Esophagus (tissue), 2 donors: Measurements from ENCODE around the gene NT5DC3. TPM values are rescaled to one million over a fixed set of nuclear protein-coding genes. Genes with fewer than 3 reads are reported as not detected.

ENCODE experiments used
- H3K27ac ChIP-seq, 2 donors: one replicate each; pipeline ENCODE4 v1.5.1; 2013; ENCODE audit warnings: low read depth in 2 of 2, mild to moderate bottlenecking in 2 of 2, inconsistent platforms in 1 of 2, low read length in 1 of 2, moderate library complexity in 1 of 2
- H3K27me3 ChIP-seq, 2 donors: one replicate each; pipeline ENCODE4 v1.6.1; 2013; ENCODE audit warnings: low read length in 2 of 2, control low read depth in 1 of 2, mild to moderate bottlenecking in 1 of 2; ENCODE audit not compliant: insufficient read depth in 2 of 2, control insufficient read depth in 1 of 2
- H3K36me3 ChIP-seq, 2 donors: one replicate each; pipeline ENCODE4 v1.6.1; 2013; ENCODE audit warnings: low read length in 1 of 2; ENCODE audit not compliant: control insufficient read depth in 2 of 2, insufficient read depth in 2 of 2
- H3K4me1 ChIP-seq, 2 donors: one replicate each; pipeline ENCODE4 v1.6.1; 2013; ENCODE audit warnings: low read length in 1 of 2; ENCODE audit not compliant: control insufficient read depth in 2 of 2, insufficient read depth in 2 of 2
- H3K4me3 ChIP-seq, 2 donors: one replicate each; pipeline ENCODE4 v1.5.1; 2013; ENCODE audit warnings: low read length in 2 of 2, mild to moderate bottlenecking in 2 of 2, low read depth in 1 of 2, moderate library complexity in 1 of 2
- H3K9me3 ChIP-seq, 2 donors: one replicate each; pipeline ENCODE4 v1.6.1; 2013; ENCODE audit warnings: mild to moderate bottlenecking in 2 of 2, low read depth in 1 of 2, low read length in 1 of 2, moderate library complexity in 1 of 2; ENCODE audit not compliant: control insufficient read depth in 2 of 2, insufficient read depth in 1 of 2
- WGBS, 2 donors: extraction: QIAGEN DNeasy Blood & Tissue Kit; methylation state at CpG; one replicate each; pipeline ENCODE4 v1.1.7; 2013; 5-methylcytosine and 5-hydroxymethylcytosine counted together
- polyA plus RNA-seq, 2 donors: library from polyadenylated mRNA; stranded (reverse); fragments of 200-250 nt; gene quantifications; one replicate each; pipeline ENCODE4 v1.2.3, GENCODE V29; 2013
- donor health status: healthy with polysubstance abuse.
- donor health status: Bipolar disorder and iron deficiency.

NT5DC3 gene
- polyA plus RNA-seq, 2 donors: 2.6 to 2.8 TPM

- Histone ChIP-seq H3K9me3 (no peaks in the 10 kb centered on the region), H3K36me3 (peaks cover 0 to 2% of the 10 kb centered on the region in 2 donors), H3K27ac (no peak overlapping the region), H3K4me3 (no peak overlapping the region), H3K4me1 (no peaks in the 10 kb centered on the region), H3K27me3 (no peaks in the 10 kb centered on the region)
- 91 to 94% methylated on average over 6 of the region's 6 CpGs for WGBS, 2 donors
These were observed 75.0 kb downstream of the NT5DC3 start for GRCh38 chr12:103766028-103766427.

- no peak overlapping the region for H3K27ac ChIP-seq
- peaks cover 0 to 2% of the 10 kb centered on the region in 2 donors for H3K36me3 ChIP-seq
- H3K4me3 ChIP-seq: no peak overlapping the region
- WGBS, 2 donors: 96 to 98% methylated on average over 5 of the region's 5 CpGs
- H3K4me1 ChIP-seq: no peaks in the 10 kb centered on the region
- no peaks in the 10 kb centered on the region for H3K27me3 ChIP-seq
- H3K9me3 ChIP-seq: no peaks in the 10 kb centered on the region
These were observed 75.7 kb downstream of the NT5DC3 start for GRCh38 chr12:103765322-103765721.

- Histone ChIP-seq H3K4me1 (peaks cover 0 to 2% of the 10 kb centered on the region in 2 donors), H3K27ac (no peak overlapping the region), H3K36me3 (peaks cover 0 to 2% of the 10 kb centered on the region in 2 donors), H3K4me3 (no peak overlapping the region), H3K9me3 (no peaks in the 10 kb centered on the region), H3K27me3 (no peaks in the 10 kb centered on the region)
- WGBS, 2 donors: 73 to 75% methylated on average over 5 of the region's 5 CpGs
These were observed 78.6 kb downstream of the NT5DC3 start for GRCh38 chr12:103762473-103762872.

GRCh38 chr12:103758310-103759089, 82.5 kb downstream of the NT5DC3 start:
- no peak overlapping the region for H3K27ac ChIP-seq
- peaks cover 0 to 2% of the 10 kb centered on the region in 2 donors for H3K4me1 ChIP-seq
- no peak overlapping the region for H3K4me3 ChIP-seq
- peaks cover 0 to 2% of the 10 kb centered on the region in 2 donors for H3K36me3 ChIP-seq
- H3K27me3 ChIP-seq: no peaks in the 10 kb centered on the region
- H3K9me3 ChIP-seq: no peaks in the 10 kb centered on the region
- 70 to 85% methylated on average over 10 of the region's 10 CpGs for WGBS, 2 donors

- H3K27me3 ChIP-seq: no peaks in the 10 kb centered on the region
- no peaks in the 10 kb centered on the region for H3K9me3 ChIP-seq
- 91% methylated on average over 1 of the region's 1 CpG for WGBS, 2 donors
- H3K4me3 ChIP-seq: no peak overlapping the region
- H3K27ac ChIP-seq: no peak overlapping the region
- H3K36me3 ChIP-seq: no peaks in the 10 kb centered on the region
- peaks cover 0 to 2% of the 10 kb centered on the region in 2 donors for H3K4me1 ChIP-seq
These were observed 83.8 kb downstream of the NT5DC3 start for GRCh38 chr12:103757248-103757647.

GRCh38 chr12:103756443-103756842, 84.6 kb downstream of the NT5DC3 start:
- H3K4me3 ChIP-seq: no peak overlapping the region
- H3K4me1 ChIP-seq: peaks cover 0 to 2% of the 10 kb centered on the region in 2 donors
- 91% methylated on average over 5 of the region's 5 CpGs for WGBS, 2 donors
- no peaks in the 10 kb centered on the region for H3K9me3 ChIP-seq
- no peaks in the 10 kb centered on the region for H3K36me3 ChIP-seq
- H3K27ac ChIP-seq: no peak overlapping the region
- no peaks in the 10 kb centered on the region for H3K27me3 ChIP-seq

- H3K36me3 ChIP-seq: no peaks in the 10 kb centered on the region
- H3K27me3 ChIP-seq: no peaks in the 10 kb centered on the region
- WGBS, 2 donors: 62 to 82% methylated on average over 3 of the region's 3 CpGs
- no peaks in the 10 kb centered on the region for H3K9me3 ChIP-seq
- no peak overlapping the region for H3K4me3 ChIP-seq
- no peak overlapping the region for H3K27ac ChIP-seq
- H3K4me1 ChIP-seq: peaks cover 0 to 2% of the 10 kb centered on the region in 2 donors
These were observed 85.6 kb downstream of the NT5DC3 start for GRCh38 chr12:103755425-103755824.

GRCh38 chr12:103751600-103751999, 89.4 kb downstream of the NT5DC3 start:
- 47 to 51% methylated on average over 2 of the region's 2 CpGs for WGBS, 2 donors
- no peak overlapping the region for H3K4me3 ChIP-seq
- H3K36me3 ChIP-seq: no peaks in the 10 kb centered on the region
- H3K4me1 ChIP-seq: no peaks in the 10 kb centered on the region
- no peaks in the 10 kb centered on the region for H3K9me3 ChIP-seq
- no peak overlapping the region for H3K27ac ChIP-seq
- H3K27me3 ChIP-seq: no peaks in the 10 kb centered on the region

- Histone ChIP-seq H3K27me3 (no peaks in the 10 kb centered on the region), H3K36me3 (no peaks in the 10 kb centered on the region), H3K27ac (no peak overlapping the region), H3K4me3 (no peak overlapping the region), H3K9me3 (no peaks in the 10 kb centered on the region), H3K4me1 (no peaks in the 10 kb centered on the region)
- WGBS, 2 donors: 85% methylated on average over 1 of the region's 1 CpG
These were observed 89.9 kb downstream of the NT5DC3 start for GRCh38 chr12:103751171-103751570.

GRCh38 chr12:103748875-103749274, 92.2 kb downstream of the NT5DC3 start:
- H3K36me3 ChIP-seq: no peaks in the 10 kb centered on the region
- H3K9me3 ChIP-seq: no peaks in the 10 kb centered on the region
- 89 to 93% methylated on average over 12 of the region's 12 CpGs for whole genome bisulfite sequencing, 2 donors
- no peak overlapping the region for H3K4me3 ChIP-seq
- H3K4me1 ChIP-seq: no peaks in the 10 kb centered on the region
- no peaks in the 10 kb centered on the region for H3K27me3 ChIP-seq
- no peak overlapping the region for H3K27ac ChIP-seq
